ENCODE results near the gene POU2F3.

DNA sequence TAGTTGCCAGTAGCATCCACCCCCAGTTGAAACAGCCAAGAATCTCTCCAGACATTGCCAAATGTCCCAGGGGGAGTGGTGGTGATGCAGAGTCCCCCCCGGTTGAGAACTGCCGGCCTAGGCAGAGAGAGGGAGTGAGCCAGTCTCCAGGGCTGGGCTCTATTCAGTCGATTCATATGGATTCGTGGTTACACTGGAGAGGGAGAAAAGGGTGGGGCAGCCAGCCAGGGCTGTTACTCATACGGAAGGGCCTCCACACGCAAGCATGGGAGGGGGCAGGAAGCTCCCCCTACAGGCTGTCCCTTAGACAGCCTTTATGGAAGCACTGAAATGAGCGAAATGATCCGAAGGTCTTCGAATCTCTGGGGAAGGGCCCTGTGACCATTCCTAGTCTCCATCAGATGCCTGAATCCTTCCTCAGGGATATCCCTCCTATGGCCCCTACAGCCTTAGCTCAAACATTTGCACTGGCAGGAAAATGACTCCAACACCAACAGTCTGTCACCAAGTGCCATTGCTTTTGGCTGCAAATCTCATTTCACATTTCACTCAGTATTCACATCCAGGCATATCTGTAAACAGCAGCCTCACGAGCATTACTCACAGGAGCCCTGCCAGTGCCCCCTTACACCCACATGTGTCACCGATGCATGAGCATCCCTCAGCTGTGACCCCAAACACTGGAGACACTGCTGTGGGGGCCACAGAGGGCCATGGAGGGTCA is 66.7 kb downstream of the POU2F3 start:
- TF ChIP-seq, protein P1, sequence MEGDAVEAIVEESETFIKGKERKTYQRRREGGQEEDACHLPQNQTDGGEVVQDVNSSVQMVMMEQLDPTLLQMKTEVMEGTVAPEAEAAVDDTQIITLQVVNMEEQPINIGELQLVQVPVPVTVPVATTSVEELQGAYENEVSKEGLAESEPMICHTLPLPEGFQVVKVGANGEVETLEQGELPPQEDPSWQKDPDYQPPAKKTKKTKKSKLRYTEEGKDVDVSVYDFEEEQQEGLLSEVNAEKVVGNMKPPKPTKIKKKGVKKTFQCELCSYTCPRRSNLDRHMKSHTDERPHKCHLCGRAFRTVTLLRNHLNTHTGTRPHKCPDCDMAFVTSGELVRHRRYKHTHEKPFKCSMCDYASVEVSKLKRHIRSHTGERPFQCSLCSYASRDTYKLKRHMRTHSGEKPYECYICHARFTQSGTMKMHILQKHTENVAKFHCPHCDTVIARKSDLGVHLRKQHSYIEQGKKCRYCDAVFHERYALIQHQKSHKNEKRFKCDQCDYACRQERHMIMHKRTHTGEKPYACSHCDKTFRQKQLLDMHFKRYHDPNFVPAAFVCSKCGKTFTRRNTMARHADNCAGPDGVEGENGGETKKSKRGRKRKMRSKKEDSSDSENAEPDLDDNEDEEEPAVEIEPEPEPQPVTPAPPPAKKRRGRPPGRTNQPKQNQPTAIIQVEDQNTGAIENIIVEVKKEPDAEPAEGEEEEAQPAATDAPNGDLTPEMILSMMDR (IDR thresholded peaks at IDR 0.05; ENCODE audit: low read length) = no peak
- TF ChIP-seq EZH2 (IDR thresholded peaks at IDR 0.05; ENCODE audit: borderline replicate concordance, low read length) = no peak

Data from OCI-LY1 (cell line).